Activated CD8-positive, alpha-beta T cell treated with anti-CD3 and anti-CD28 coated beads for 36 hours (primary cell): ENCODE measurements around the gene RETREG3. TPM values are rescaled to one million over a fixed set of nuclear protein-coding genes. Genes with fewer than 3 reads are reported as not detected.
"Not testable (repeated sequence)": the region's sequence is repeated elsewhere in the genome, so short reads cannot be mapped to it uniquely, and the experiment has no call there.

Experiments
- ATAC-seq: fragments of 200-7000 bp; cut with Tn5 transposase; one replicate; pipeline ENCODE4 v1.10.0; 2021; ENCODE audit warnings: mild to moderate bottlenecking, moderate library complexity
- CTCF ChIA-PET: fragments of 350-600 bp; sonication (Branson Sonifier 250); formaldehyde crosslinking; loops from one replicate; lab custom pipeline; 2021; ENCODE audit warnings: antibody characterized with exemption; lab: Charles Lee
- POLR2A ChIA-PET: fragments of 350-600 bp; sonication (Branson Sonifier 250); formaldehyde crosslinking; loops from one replicate; lab custom pipeline; 2021; ENCODE audit warnings: antibody characterized with exemption; lab: Charles Lee
- DNase-seq: peaks from one replicate; pipeline ENCODE4 v3.0.0-alpha.2; 2020
- H3K27ac Mint-ChIP-seq: one replicate; pipeline ENCODE4 v1.8.0; 2021; ENCODE audit warnings: mild to moderate bottlenecking, mixed read lengths
- H3K27me3 Mint-ChIP-seq: one replicate; pipeline ENCODE4 v1.8.0; 2021; ENCODE audit warnings: mixed read lengths
- H3K36me3 Mint-ChIP-seq: one replicate; pipeline ENCODE4 v1.8.0; 2021; ENCODE audit warnings: low read depth, mixed read lengths
- H3K4me1 Mint-ChIP-seq: one replicate; pipeline ENCODE4 v1.8.0; 2021; ENCODE audit warnings: low read depth, mixed read lengths
- H3K4me3 Mint-ChIP-seq: one replicate; pipeline ENCODE4 v1.8.0; 2021; ENCODE audit warnings: mild to moderate bottlenecking, moderate library complexity, mixed read lengths
- H3K9me3 Mint-ChIP-seq: one replicate; pipeline ENCODE4 v1.8.0; 2021; ENCODE audit warnings: mixed read lengths
- intact Hi-C: fragments of 100-400 bp; cut with micrococcal nuclease; formaldehyde crosslinking; loops from one replicate; pipeline ENCODE4 v1.10.0; 2022
- total RNA-seq, 2 experiments: library from RNA; stranded (reverse); gene quantifications; one replicate each; pipeline ENCODE4 v1.2.3, GENCODE V29; 2021
- TF ChIP-seq, protein P1 (sequence below): fragments of 200-600 bp; IDR thresholded peaks from one replicate; pipeline ENCODE4 v1.8.0; 2022; ENCODE audit warnings: antibody characterized with exemption, mild to moderate bottlenecking

RETREG3 gene
- total RNA-seq, 2 experiments from 2014 or later = 25.0 to 28.2 TPM

DNA sequence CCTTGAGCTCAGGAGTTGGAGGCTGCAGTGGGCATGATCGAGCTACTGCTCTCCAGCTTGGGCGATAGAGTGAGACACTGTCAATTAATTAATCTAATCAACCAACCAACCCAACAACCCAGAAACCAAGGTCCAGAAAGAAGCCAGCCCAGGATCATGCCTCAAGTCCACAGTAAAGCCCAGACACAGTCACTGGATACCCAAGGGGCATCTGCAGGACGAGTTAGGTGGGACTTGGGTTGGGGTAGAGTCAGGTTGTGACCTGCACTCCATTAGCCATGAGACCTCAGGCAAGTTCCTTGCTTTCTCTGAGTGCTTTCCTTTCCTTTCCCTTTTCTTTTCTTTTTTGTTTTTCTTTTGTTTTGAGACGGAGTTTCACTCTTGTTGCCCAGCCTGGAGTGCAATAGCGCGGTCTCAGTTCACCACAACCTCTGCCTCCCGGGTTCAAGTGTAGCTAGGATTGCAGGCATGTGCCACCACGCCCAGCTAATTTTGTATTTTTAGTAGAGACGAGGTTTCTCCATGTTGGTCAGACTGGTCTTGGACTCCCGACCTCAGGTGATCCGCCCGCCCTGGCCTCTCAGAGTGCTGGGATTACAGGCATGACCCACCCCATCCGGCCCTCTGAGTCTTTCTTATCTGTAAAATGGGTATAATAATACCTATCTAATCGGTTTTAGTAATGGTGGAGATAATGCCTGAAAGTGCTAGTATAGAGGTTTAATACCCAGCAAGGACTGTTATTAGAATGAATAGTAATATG is 60.0 kb downstream of the RETREG3 start:
- H3K9me3 Mint-ChIP-seq = no peaks in the 10 kb centered on the region
- ATAC-seq (no peak), DNase-seq (no peak)
- H3K4me3 Mint-ChIP-seq = peak overlapping the region; percentile 29
- CTCF ChIA-PET = interaction anchor here (0.7 to 1.5 kb wide), 8 partner anchors 10 to 388 kb away, joined by 3 to 11 read pairs (median 3); partner anchors contain the start of genes HCRT and NAGLU
- H3K27me3 Mint-ChIP-seq = no peaks in the 10 kb centered on the region
- peaks cover 14% of the 10 kb centered on the region for H3K4me1 Mint-ChIP-seq
- TF ChIP-seq, protein P1, sequence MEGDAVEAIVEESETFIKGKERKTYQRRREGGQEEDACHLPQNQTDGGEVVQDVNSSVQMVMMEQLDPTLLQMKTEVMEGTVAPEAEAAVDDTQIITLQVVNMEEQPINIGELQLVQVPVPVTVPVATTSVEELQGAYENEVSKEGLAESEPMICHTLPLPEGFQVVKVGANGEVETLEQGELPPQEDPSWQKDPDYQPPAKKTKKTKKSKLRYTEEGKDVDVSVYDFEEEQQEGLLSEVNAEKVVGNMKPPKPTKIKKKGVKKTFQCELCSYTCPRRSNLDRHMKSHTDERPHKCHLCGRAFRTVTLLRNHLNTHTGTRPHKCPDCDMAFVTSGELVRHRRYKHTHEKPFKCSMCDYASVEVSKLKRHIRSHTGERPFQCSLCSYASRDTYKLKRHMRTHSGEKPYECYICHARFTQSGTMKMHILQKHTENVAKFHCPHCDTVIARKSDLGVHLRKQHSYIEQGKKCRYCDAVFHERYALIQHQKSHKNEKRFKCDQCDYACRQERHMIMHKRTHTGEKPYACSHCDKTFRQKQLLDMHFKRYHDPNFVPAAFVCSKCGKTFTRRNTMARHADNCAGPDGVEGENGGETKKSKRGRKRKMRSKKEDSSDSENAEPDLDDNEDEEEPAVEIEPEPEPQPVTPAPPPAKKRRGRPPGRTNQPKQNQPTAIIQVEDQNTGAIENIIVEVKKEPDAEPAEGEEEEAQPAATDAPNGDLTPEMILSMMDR = no peak
- peaks cover 2% of the 10 kb centered on the region for H3K36me3 Mint-ChIP-seq
- no peak overlapping the region for H3K27ac Mint-ChIP-seq
- POLR2A ChIA-PET = interaction anchor here (1.2 to 1.7 kb wide), 2 partner anchors 13 to 19 kb away, joined by 3 to 5 read pairs; partner anchors contain the start of gene NAGLU
- intact Hi-C loops = no loop called here

GRCh38 chr17:42548070-42548837 is 60.9 kb downstream of the RETREG3 start:
- Mint-ChIP-seq H3K4me3 (peak overlapping the region; percentile 35), H3K27ac (no peak overlapping the region), H3K4me1 (peaks cover 14% of the 10 kb centered on the region), H3K9me3 (no peaks in the 10 kb centered on the region), H3K36me3 (peaks cover 2% of the 10 kb centered on the region), H3K27me3 (no peaks in the 10 kb centered on the region)
- TF ChIP-seq, protein P1 = peak; percentile 75
- intact Hi-C loops = no loop called here
- ChIA-PET CTCF (interaction anchor here (0.7 to 1.5 kb wide), 11 partner anchors 11 to 388 kb away, joined by 3 to 11 read pairs (median 3); partner anchors contain the start of genes HCRT and NAGLU), POLR2A (interaction anchor here (1.2 to 1.7 kb wide), 2 partner anchors 12 to 18 kb away, joined by 3 to 5 read pairs; partner anchors contain the start of gene NAGLU)
- ATAC-seq (peak; percentile 91), DNase-seq (peak; percentile 91)

DNA sequence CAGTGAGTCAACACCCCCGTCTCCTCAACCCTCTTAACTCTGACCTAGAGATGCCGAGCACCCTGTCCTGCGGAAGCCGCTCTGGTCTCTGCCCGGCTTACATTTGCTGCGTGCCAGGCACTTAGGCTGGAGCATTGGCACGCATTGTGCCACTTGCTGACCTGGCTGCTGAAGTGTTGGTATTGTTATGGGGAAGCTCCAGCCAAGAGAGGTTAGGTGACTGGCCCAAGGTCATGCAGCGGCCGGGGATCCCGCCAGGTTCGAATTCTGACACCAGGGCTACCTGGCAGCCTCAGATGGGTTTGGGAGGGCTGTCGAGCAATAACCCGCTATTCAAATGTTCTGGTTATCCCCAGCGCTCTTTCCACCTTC is 61.5 kb downstream of the RETREG3 start:
- TF ChIP-seq, protein P1 = no peak
- peaks cover 14% of the 10 kb centered on the region for H3K4me1 Mint-ChIP-seq
- no peaks in the 10 kb centered on the region for H3K36me3 Mint-ChIP-seq
- CTCF ChIA-PET = interaction anchor here (0.8 to 1.5 kb wide), 4 partner anchors 11 to 116 kb away, joined by 3 to 11 read pairs (median 4); partner anchors contain the start of gene NAGLU
- no peak for ATAC-seq
- H3K9me3 Mint-ChIP-seq = no peaks in the 10 kb centered on the region
- no peak overlapping the region for H3K4me3 Mint-ChIP-seq
- intact Hi-C loops = no loop called here
- no peaks in the 10 kb centered on the region for H3K27me3 Mint-ChIP-seq
- H3K27ac Mint-ChIP-seq = no peak overlapping the region
- no peak for DNase-seq
- POLR2A ChIA-PET = interaction anchor here (1.7 kb wide), 1 partner anchor 12 kb away, joined by 5 read pairs; the partner anchor contains the start of gene NAGLU

DNA sequence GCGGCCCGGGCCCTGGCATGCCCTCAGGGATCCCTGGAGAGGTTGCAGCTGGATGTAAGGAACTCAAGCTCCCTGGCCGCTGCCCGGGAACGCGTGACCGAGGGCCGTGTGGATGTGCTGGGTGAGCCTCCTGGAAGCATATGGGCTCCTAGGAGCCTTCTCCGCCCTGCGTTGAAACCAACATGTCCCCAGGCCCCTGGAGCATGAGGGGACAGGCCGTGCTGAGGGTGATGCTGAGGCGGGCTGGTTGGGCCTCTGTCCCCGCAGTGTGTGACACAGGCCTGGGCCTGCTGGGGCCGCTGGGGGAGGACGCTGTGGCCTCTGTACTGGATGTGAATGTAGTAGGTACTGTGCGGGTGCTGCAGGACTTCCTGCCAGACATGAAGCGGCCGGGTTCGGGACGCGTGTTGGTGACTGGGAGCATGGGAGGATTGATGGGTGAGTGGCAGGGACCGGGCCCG is 62.1 kb downstream of the RETREG3 start:
- TF ChIP-seq, protein P1 = no peak
- H3K27me3 Mint-ChIP-seq = no peaks in the 10 kb centered on the region
- ATAC-seq (no peak), DNase-seq (no peak)
- H3K27ac Mint-ChIP-seq = no peak overlapping the region
- no peaks in the 10 kb centered on the region for H3K36me3 Mint-ChIP-seq
- H3K4me3 Mint-ChIP-seq = no peak overlapping the region
- H3K4me1 Mint-ChIP-seq = peaks cover 14% of the 10 kb centered on the region
- ChIA-PET CTCF (interaction anchor here (1.4 kb wide), 1 partner anchor 18 kb away, joined by 3 read pairs; no protein-coding TSS in a partner anchor), POLR2A (no interaction called here)
- intact Hi-C loops = no loop called here
- H3K9me3 Mint-ChIP-seq = no peaks in the 10 kb centered on the region

DNA sequence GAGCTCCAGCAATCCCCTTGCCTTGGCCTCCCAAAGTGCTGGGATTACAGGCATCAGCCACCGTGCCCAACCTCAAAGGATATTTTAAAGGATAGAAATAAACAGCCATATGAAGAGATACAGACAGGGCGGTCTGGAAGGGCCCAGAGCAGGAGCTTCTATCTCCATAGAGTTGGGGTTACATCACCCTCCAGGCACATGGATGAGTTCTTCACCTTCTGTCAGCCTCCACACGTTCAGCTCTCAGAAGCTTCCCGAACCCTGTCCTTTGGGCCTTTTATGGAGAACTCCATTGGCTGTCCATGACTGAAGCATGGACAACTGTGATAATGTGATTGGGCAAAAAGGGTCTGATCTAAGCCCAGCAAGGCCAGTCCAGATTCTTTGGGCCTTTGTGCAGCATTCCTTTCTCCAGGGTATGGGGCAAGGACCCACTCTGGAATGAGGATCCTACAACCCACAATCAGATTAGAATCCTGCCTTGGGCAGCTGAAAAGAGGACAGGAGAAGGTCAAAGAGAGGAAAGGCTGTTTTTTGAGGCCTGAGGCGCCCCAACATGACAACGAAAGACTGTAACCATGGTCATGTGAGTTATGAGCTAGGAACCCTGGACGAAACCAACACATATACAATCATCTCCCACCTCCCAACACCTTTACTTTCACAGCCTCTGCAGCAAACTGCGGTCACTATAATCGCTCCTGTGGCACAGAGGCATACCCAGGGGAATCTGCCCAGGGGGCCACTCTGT is 63.2 kb downstream of the RETREG3 start:
- H3K9me3 Mint-ChIP-seq, H3K36me3 Mint-ChIP-seq, intact Hi-C loops, H3K27me3 Mint-ChIP-seq, DNase-seq, ATAC-seq, H3K27ac Mint-ChIP-seq, H3K4me3 Mint-ChIP-seq: not testable (repeated sequence)
- POLR2A ChIA-PET = interaction anchor here (0.6 to 1.2 kb wide), 3 partner anchors 10 to 825 kb away, joined by 3 to 6 read pairs (median 4); partner anchors contain the start of gene NAGLU
- CTCF ChIA-PET = interaction anchor here (1.6 kb wide), 1 partner anchor 9 kb away, joined by 4 read pairs; no protein-coding TSS in a partner anchor
- H3K4me1 Mint-ChIP-seq = peaks cover 20% of the 10 kb centered on the region
